Kidney (tissue), 14 donors: ENCODE data around the gene SPIRE1. TPM values are rescaled to one million over a fixed set of nuclear protein-coding genes. Genes with fewer than 3 reads are reported as not detected.
"Not testable (repeated sequence)": the region's sequence is repeated elsewhere in the genome, so short reads cannot be mapped to it uniquely, and the experiment has no call there.

Experiments used
- DNase-seq, 5 donors: peaks; one replicate each; pipeline ENCODE4 v3.0.0-alpha.2; 2013 to 2020
- FAIRE-seq: peaks from 2 replicates; lab custom pipeline; 2012; peaks lifted over from hg19 to GRCh38; lab: Jason Lieb, UNC
- H3K27ac ChIP-seq, 2 donors: one replicate each; pipeline ENCODE4 v1.7.0; 2013; ENCODE audit warnings: low read depth in 2 of 2, low read length in 2 of 2, inconsistent platforms in 1 of 2
- H3K27me3 ChIP-seq: one replicate; pipeline ENCODE4 v1.7.1; 2013; ENCODE audit warnings: low read length, inconsistent platforms; ENCODE audit not compliant: control insufficient read depth, insufficient read depth
- H3K36me3 ChIP-seq, 3 donors: one replicate each; pipeline versions ENCODE4 v1.7.0 to v1.7.1; 2013; ENCODE audit warnings: low read length in 3 of 3, control low read depth in 1 of 3, inconsistent platforms in 1 of 3; ENCODE audit not compliant: insufficient read depth in 3 of 3, control insufficient read depth in 2 of 3
- H3K4me1 ChIP-seq, 3 donors: one replicate each; pipeline versions ENCODE4 v1.7.0 to v1.7.1; 2013; ENCODE audit warnings: low read length in 3 of 3, inconsistent platforms in 1 of 3, low read depth in 1 of 3; ENCODE audit not compliant: control insufficient read depth in 2 of 3, insufficient read depth in 2 of 3
- H3K4me3 ChIP-seq, 3 donors: one replicate each; pipeline versions ENCODE4 v1.7.0 to v1.8.1; 2013; ENCODE audit warnings: low read length in 3 of 3, control low read depth in 1 of 3, inconsistent platforms in 1 of 3
- H3K9ac ChIP-seq, 3 donors: one replicate each; pipeline versions ENCODE4 v1.7.0 to v1.7.1; 2013; ENCODE audit warnings: low read length in 3 of 3, control low read depth in 1 of 3, inconsistent platforms in 1 of 3
- H3K9me3 ChIP-seq, 3 donors: one replicate each; pipeline versions ENCODE4 v1.7.0 to v1.7.1; 2013; ENCODE audit warnings: low read length in 3 of 3, control low read depth in 1 of 3, inconsistent platforms in 1 of 3; ENCODE audit not compliant: control insufficient read depth in 2 of 3, insufficient read depth in 1 of 3
- intact Hi-C: fragments of 100-400 bp; cut with DNase I; formaldehyde crosslinking; loops from one replicate; pipeline ENCODE4 v1.11.1; 2022
- polyA plus RNA-seq: library from polyadenylated mRNA; stranded (reverse); fragments of 350-450 nt; fragmentation: Illumina TruSeq; extraction: RNeasy Lipid Tissue Mini Kit (QIAGEN cat#74804); gene quantifications from one replicate; pipeline ENCODE4 v1.2.3, GENCODE V29; 2014; ENCODE audit warnings: low read depth, low replicate concordance; ENCODE audit not compliant: insufficient read depth
- total RNA-seq: library from RNA; stranded (reverse); fragmentation: NEBNext Ultra II Directional; extraction: Animal tissue kit (Norgen Biotek cat#: 25700); gene quantifications from one replicate; pipeline ENCODE4 v1.2.1, GENCODE V29; 2021
- TF ChIP-seq, protein P1 (sequence below): IDR thresholded peaks from 3 replicates; pipeline ENCODE4 v1.5.1; 2012; ENCODE audit warnings: mild to moderate bottlenecking, moderate library complexity, borderline replicate concordance; ENCODE audit not compliant: insufficient read depth; ENCODE audit errors: extremely low read depth
- donor health status: control.
- donor health status: control.
- donor health status: control.
- donor health status: control.
- donor health status: control.
- donor health status: DM: yes; HTN: yes; CAD: no.
- donor health status: Normal renal cell carcinoma (clear cell type).

The SPIRE1 gene
- total and polyA plus RNA-seq, 2 donors from 2014 or later = 12.3 to 35.1 TPM

DNA sequence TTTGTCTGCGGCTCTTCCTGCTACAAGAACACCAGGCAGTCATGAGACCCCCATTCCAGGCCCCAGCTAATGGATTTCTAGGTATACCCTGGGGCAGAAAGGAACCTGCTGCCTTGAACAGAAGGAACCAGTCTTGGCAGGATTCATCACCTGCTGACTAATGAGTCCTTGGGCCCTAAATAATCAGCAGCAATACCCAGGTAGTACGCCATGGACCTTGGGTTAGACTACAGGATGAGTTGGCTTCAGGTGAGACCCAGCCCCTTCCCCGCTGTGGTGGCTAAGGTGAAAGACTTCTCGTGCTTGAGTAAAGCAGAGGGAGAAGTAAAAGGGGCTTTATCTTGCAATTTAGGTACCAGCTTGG, 105.0 kb downstream of the SPIRE1 start:
- peak overlapping the region in 1 of 2 donors; percentile 47 for H3K27ac ChIP-seq
- TF ChIP-seq, protein P1, sequence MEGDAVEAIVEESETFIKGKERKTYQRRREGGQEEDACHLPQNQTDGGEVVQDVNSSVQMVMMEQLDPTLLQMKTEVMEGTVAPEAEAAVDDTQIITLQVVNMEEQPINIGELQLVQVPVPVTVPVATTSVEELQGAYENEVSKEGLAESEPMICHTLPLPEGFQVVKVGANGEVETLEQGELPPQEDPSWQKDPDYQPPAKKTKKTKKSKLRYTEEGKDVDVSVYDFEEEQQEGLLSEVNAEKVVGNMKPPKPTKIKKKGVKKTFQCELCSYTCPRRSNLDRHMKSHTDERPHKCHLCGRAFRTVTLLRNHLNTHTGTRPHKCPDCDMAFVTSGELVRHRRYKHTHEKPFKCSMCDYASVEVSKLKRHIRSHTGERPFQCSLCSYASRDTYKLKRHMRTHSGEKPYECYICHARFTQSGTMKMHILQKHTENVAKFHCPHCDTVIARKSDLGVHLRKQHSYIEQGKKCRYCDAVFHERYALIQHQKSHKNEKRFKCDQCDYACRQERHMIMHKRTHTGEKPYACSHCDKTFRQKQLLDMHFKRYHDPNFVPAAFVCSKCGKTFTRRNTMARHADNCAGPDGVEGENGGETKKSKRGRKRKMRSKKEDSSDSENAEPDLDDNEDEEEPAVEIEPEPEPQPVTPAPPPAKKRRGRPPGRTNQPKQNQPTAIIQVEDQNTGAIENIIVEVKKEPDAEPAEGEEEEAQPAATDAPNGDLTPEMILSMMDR = no peak

GRCh38 chr18:12551943-12552878, 105.7 kb downstream of the SPIRE1 start:
- H3K4me3 ChIP-seq, H3K9ac ChIP-seq, H3K27me3 ChIP-seq, intact Hi-C loops, H3K36me3 ChIP-seq, FAIRE-seq, H3K9me3 ChIP-seq: not testable (repeated sequence)
- peak in 1 of 5 donors; percentile 78 for DNase-seq
- Histone ChIP-seq H3K4me1 (peaks cover 0 to 14% (median 5%) of the 10 kb centered on the region in 3 donors), H3K27ac (peak overlapping the region in 1 of 2 donors; percentile 77)

More for the DNA sequence above, 105.0 kb downstream of the SPIRE1 start:
- H3K4me3 ChIP-seq = no peak overlapping the region
- intact Hi-C loops = no loop called here
- peaks cover 0 to 14% (median 5%) of the 10 kb centered on the region in 3 donors for H3K4me1 ChIP-seq
- no peak for DNase-seq
- H3K36me3 ChIP-seq = no peaks in the 10 kb centered on the region
- FAIRE-seq = no peak
- H3K9me3 ChIP-seq = peaks cover 0 to 6% (median 0%) of the 10 kb centered on the region in 3 donors
- H3K9ac ChIP-seq = no peak overlapping the region
- no peaks in the 10 kb centered on the region for H3K27me3 ChIP-seq

- H3K9ac ChIP-seq, FAIRE-seq, H3K27me3 ChIP-seq, H3K36me3 ChIP-seq, H3K9me3 ChIP-seq, intact Hi-C loops, DNase-seq, H3K4me3 ChIP-seq: not testable (repeated sequence)
- peaks cover 0 to 14% (median 5%) of the 10 kb centered on the region in 3 donors for H3K4me1 ChIP-seq
- peak overlapping the region in 1 of 2 donors; percentile 77 for H3K27ac ChIP-seq
Observed at GRCh38 chr18:12551466-12551865, 106.4 kb downstream of the SPIRE1 start.

- Histone ChIP-seq H3K36me3 (no peaks in the 10 kb centered on the region), H3K4me3 (no peak overlapping the region), H3K27me3 (no peaks in the 10 kb centered on the region), H3K27ac (no peak overlapping the region), H3K9me3 (peaks cover 0 to 3% (median 2%) of the 10 kb centered on the region in 3 donors), H3K4me1 (no peaks in the 10 kb centered on the region), H3K9ac (no peak overlapping the region)
- FAIRE-seq (no peak), DNase-seq (no peak)
- intact Hi-C loops = no loop called here
- TF ChIP-seq, protein P1 = no peak
Observed at GRCh38 chr18:12543697-12544096, 114.2 kb downstream of the SPIRE1 start.
